ENCODE results near the gene KCND2. TPM values are rescaled to one million over a fixed set of nuclear protein-coding genes. Genes with fewer than 3 reads are reported as not detected.
"Not testable (repeated sequence)": the region's sequence is repeated elsewhere in the genome, so short reads cannot be mapped to it uniquely, and the experiment has no call there.

Gene KCND2
- total RNA-seq, 1 donor = 17.3 TPM

GRCh38 chr7:120680985-120681384 is 408.0 kb downstream of the KCND2 start:
- no peak overlapping the region for H3K4me3 ChIP-seq (ENCODE audit: low read depth, low read length)
- TF ChIP-seq, protein P1, sequence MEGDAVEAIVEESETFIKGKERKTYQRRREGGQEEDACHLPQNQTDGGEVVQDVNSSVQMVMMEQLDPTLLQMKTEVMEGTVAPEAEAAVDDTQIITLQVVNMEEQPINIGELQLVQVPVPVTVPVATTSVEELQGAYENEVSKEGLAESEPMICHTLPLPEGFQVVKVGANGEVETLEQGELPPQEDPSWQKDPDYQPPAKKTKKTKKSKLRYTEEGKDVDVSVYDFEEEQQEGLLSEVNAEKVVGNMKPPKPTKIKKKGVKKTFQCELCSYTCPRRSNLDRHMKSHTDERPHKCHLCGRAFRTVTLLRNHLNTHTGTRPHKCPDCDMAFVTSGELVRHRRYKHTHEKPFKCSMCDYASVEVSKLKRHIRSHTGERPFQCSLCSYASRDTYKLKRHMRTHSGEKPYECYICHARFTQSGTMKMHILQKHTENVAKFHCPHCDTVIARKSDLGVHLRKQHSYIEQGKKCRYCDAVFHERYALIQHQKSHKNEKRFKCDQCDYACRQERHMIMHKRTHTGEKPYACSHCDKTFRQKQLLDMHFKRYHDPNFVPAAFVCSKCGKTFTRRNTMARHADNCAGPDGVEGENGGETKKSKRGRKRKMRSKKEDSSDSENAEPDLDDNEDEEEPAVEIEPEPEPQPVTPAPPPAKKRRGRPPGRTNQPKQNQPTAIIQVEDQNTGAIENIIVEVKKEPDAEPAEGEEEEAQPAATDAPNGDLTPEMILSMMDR (IDR thresholded peaks at IDR 0.05; ENCODE audit: insufficient read depth, low read depth, low read length) = no peak
- DNase-seq (ENCODE audit: low read depth) = no peak

GRCh38 chr7:120684463-120684862 is 411.5 kb downstream of the KCND2 start:
- no peak overlapping the region for H3K4me3 ChIP-seq (ENCODE audit: low read depth, low read length)
- DNase-seq (ENCODE audit: low read depth) = no peak
- TF ChIP-seq, protein P1 (IDR thresholded peaks at IDR 0.05; ENCODE audit: insufficient read depth, low read depth, low read length) = no peak

DNA sequence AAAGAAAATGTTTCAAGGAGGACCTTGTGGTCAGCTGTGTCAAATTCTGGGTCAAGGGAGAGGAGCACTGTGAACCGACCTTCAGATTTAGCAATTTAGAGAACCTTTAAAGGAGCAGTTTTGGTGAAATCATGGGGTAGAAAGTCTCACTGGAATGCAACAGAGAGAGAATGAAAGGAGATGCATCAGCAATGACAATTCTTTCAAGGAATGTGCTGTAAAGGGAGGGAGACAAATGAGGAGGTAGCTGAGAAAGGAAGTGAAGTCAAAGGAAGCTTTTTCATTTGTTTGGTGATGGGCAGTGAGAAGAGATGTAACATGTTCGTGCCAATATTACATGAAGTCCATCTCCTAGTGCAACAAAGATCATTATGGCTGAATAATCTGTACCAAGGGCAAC is 418.9 kb downstream of the KCND2 start:
- TF ChIP-seq, protein P1 (IDR thresholded peaks at IDR 0.05; ENCODE audit: insufficient read depth, low read depth, low read length) = no peak
- H3K4me3 ChIP-seq (ENCODE audit: low read depth, low read length) = no peak overlapping the region
- DNase-seq (ENCODE audit: low read depth) = no peak

- no peak for DNase-seq (ENCODE audit: low read depth)
- TF ChIP-seq, protein P1 (IDR thresholded peaks at IDR 0.05; ENCODE audit: insufficient read depth, low read depth, low read length) = no peak
- no peak overlapping the region for H3K4me3 ChIP-seq (ENCODE audit: low read depth, low read length)
These were observed 422.9 kb downstream of the KCND2 start for GRCh38 chr7:120695848-120696247.

GRCh38 chr7:120700796-120701195 is 427.8 kb downstream of the KCND2 start:
- no peak for DNase-seq (ENCODE audit: low read depth)
- no peak overlapping the region for H3K4me3 ChIP-seq (ENCODE audit: low read depth, low read length)

GRCh38 chr7:120702408-120702807 is 429.4 kb downstream of the KCND2 start:
- DNase-seq (ENCODE audit: low read depth); H3K4me3 ChIP-seq (ENCODE audit: low read depth, low read length): not testable (repeated sequence)

More at GRCh38 chr7:120700796-120701195, 427.8 kb downstream of the KCND2 start:
- TF ChIP-seq, protein P1 (IDR thresholded peaks at IDR 0.05; ENCODE audit: insufficient read depth, low read depth, low read length) = no peak

DNA sequence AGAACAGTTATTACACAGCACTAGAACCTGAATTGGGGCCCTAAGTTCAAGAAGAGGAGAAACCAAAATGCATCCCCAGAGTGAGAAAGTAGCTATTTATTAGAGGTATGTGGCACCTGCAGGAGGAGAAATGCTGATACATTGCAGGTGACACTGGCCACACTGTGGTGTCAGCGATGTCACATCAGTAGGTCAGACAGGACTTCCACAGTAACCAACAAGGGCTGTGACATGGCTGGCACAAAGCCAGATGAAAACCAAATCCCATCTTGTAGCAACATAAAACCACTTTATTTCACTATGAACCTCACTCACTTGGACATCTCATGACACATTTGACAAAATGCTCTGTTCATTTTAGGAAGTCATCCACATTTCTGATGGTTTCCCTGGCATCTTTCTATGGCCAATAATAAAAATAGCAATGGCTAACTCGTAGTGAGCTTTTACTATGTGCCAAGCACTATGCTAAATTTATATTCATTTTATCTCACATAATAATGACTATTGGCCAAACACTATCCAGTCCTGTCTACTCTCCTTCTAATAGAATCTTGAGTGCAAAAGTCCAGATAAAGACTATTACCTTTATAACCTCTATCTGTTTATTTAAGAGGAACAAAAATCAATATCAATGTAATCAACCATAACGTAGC is 430.7 kb downstream of the KCND2 start:
- TF ChIP-seq, protein P1 (IDR thresholded peaks at IDR 0.05; ENCODE audit: insufficient read depth, low read depth, low read length) = no peak
- no peak overlapping the region for H3K4me3 ChIP-seq (ENCODE audit: low read depth, low read length)
- no peak for DNase-seq (ENCODE audit: low read depth)

Measured in fibroblast of villous mesenchyme (primary cell).